Activated CD8-positive, alpha-beta T cell treated with anti-CD3 and anti-CD28 coated beads, Interleukin-2, amount 10 ng/mL, durations not matched to agents 7 days and 5 days (primary cell): ENCODE data around the gene KCNQ1OT1. TPM values are rescaled to one million over a fixed set of nuclear protein-coding genes. Genes with fewer than 3 reads are reported as not detected.

ENCODE experiments used
- ATAC-seq: fragments of 150-1000 bp; cut with Tn5 transposase; one replicate; pipeline ENCODE4 v1.10.0; 2021; ENCODE audit warnings: moderate library complexity
- CTCF ChIA-PET: fragments of 350-600 bp; sonication (Branson Sonifier 250); formaldehyde crosslinking; loops from one replicate; lab custom pipeline; 2021; ENCODE audit warnings: antibody characterized with exemption; lab: Charles Lee
- POLR2A ChIA-PET: fragments of 350-600 bp; sonication (Branson Sonifier 250); formaldehyde crosslinking; loops from one replicate; lab custom pipeline; 2021; ENCODE audit warnings: antibody characterized with exemption; lab: Charles Lee
- DNase-seq: peaks from one replicate; pipeline ENCODE4 v3.0.0-alpha.2; 2020
- H3K27ac Mint-ChIP-seq: one replicate; pipeline ENCODE4 v1.8.0; 2021; ENCODE audit warnings: mild to moderate bottlenecking, mixed read lengths
- H3K27me3 Mint-ChIP-seq: one replicate; pipeline ENCODE4 v1.8.0; 2021; ENCODE audit warnings: low read depth, mixed read lengths
- H3K36me3 Mint-ChIP-seq: one replicate; pipeline ENCODE4 v1.8.0; 2021; ENCODE audit warnings: low read depth, mixed read lengths
- H3K4me1 Mint-ChIP-seq: one replicate; pipeline ENCODE4 v1.8.0; 2021; ENCODE audit warnings: low read depth, mixed read lengths
- H3K4me3 Mint-ChIP-seq: one replicate; pipeline ENCODE4 v1.8.0; 2021; ENCODE audit warnings: mild to moderate bottlenecking, mixed read lengths
- H3K9me3 Mint-ChIP-seq: one replicate; pipeline ENCODE4 v1.8.0; 2022; ENCODE audit warnings: mixed read lengths; ENCODE audit not compliant: insufficient read depth
- total RNA-seq, 2 experiments: library from RNA; stranded (reverse); gene quantifications; one replicate each; pipeline ENCODE4 v1.2.3, GENCODE V29; 2021

The KCNQ1OT1 gene
- total RNA-seq, 2 experiments from 2014 or later = 0.24 to 0.26 TPM

- DNase-seq = no peak
- Mint-ChIP-seq H3K27me3 (no peaks in the 10 kb centered on the region), H3K4me3 (no peak overlapping the region), H3K36me3 (no peaks in the 10 kb centered on the region), H3K27ac (no peak overlapping the region), H3K9me3 (no peaks in the 10 kb centered on the region), H3K4me1 (peaks cover 3% of the 10 kb centered on the region)
- no peak for ATAC-seq
- ChIA-PET POLR2A (no interaction called here), CTCF (no interaction called here)
Measured at GRCh38 chr11:2574043-2574552, 125.7 kb downstream of the KCNQ1OT1 start.

GRCh38 chr11:2573240-2574042, 126.4 kb downstream of the KCNQ1OT1 start:
- H3K36me3 Mint-ChIP-seq = no peaks in the 10 kb centered on the region
- H3K9me3 Mint-ChIP-seq = no peaks in the 10 kb centered on the region
- H3K4me1 Mint-ChIP-seq = peaks cover 5% of the 10 kb centered on the region
- ATAC-seq (no peak), DNase-seq (no peak)
- H3K4me3 Mint-ChIP-seq = no peak overlapping the region
- H3K27ac Mint-ChIP-seq = no peak overlapping the region
- no peaks in the 10 kb centered on the region for H3K27me3 Mint-ChIP-seq
- ChIA-PET POLR2A (no interaction called here), CTCF (no interaction called here)

GRCh38 chr11:2572491-2573239, 127.1 kb downstream of the KCNQ1OT1 start:
- POLR2A ChIA-PET = no interaction called here
- DNase-seq = no peak
- Mint-ChIP-seq H3K4me3 (no peak overlapping the region), H3K27me3 (no peaks in the 10 kb centered on the region), H3K4me1 (peaks cover 5% of the 10 kb centered on the region), H3K9me3 (no peaks in the 10 kb centered on the region), H3K27ac (no peak overlapping the region), H3K36me3 (no peaks in the 10 kb centered on the region)
- no peak for ATAC-seq
- CTCF ChIA-PET = no interaction called here

- no peaks in the 10 kb centered on the region for H3K27me3 Mint-ChIP-seq
- no peak overlapping the region for H3K4me3 Mint-ChIP-seq
- ChIA-PET POLR2A (interaction anchor here (0.6 kb wide), 1 partner anchor 472 kb away, joined by 3 read pairs; no protein-coding TSS in a partner anchor), CTCF (no interaction called here)
- H3K27ac Mint-ChIP-seq = no peak overlapping the region
- H3K9me3 Mint-ChIP-seq = no peaks in the 10 kb centered on the region
- ATAC-seq (no peak), DNase-seq (no peak)
- no peaks in the 10 kb centered on the region for H3K36me3 Mint-ChIP-seq
- H3K4me1 Mint-ChIP-seq = peaks cover 5% of the 10 kb centered on the region
Measured at GRCh38 chr11:2571598-2572281, 128.1 kb downstream of the KCNQ1OT1 start.

- H3K27ac Mint-ChIP-seq = no peak overlapping the region
- ChIA-PET POLR2A (no interaction called here), CTCF (no interaction called here)
- no peaks in the 10 kb centered on the region for H3K9me3 Mint-ChIP-seq
- no peak for ATAC-seq
- H3K36me3 Mint-ChIP-seq = no peaks in the 10 kb centered on the region
- H3K27me3 Mint-ChIP-seq = no peaks in the 10 kb centered on the region
- peaks cover 5% of the 10 kb centered on the region for H3K4me1 Mint-ChIP-seq
- H3K4me3 Mint-ChIP-seq = no peak overlapping the region
- DNase-seq = no peak
Measured at GRCh38 chr11:2570841-2571597, 128.8 kb downstream of the KCNQ1OT1 start.

GRCh38 chr11:2570211-2570811, 129.5 kb downstream of the KCNQ1OT1 start:
- Mint-ChIP-seq H3K9me3 (no peaks in the 10 kb centered on the region), H3K36me3 (no peaks in the 10 kb centered on the region), H3K4me3 (no peak overlapping the region), H3K27ac (no peak overlapping the region), H3K4me1 (peaks cover 5% of the 10 kb centered on the region), H3K27me3 (no peaks in the 10 kb centered on the region)
- DNase-seq (no peak), ATAC-seq (no peak)
- ChIA-PET CTCF (no interaction called here), POLR2A (no interaction called here)

GRCh38 chr11:2569731-2570210, 130.0 kb downstream of the KCNQ1OT1 start:
- H3K9me3 Mint-ChIP-seq = no peaks in the 10 kb centered on the region
- H3K27ac Mint-ChIP-seq = no peak overlapping the region
- peaks cover 5% of the 10 kb centered on the region for H3K4me1 Mint-ChIP-seq
- H3K27me3 Mint-ChIP-seq = no peaks in the 10 kb centered on the region
- no peak for DNase-seq
- no peaks in the 10 kb centered on the region for H3K36me3 Mint-ChIP-seq
- POLR2A ChIA-PET = no interaction called here
- H3K4me3 Mint-ChIP-seq = no peak overlapping the region
- CTCF ChIA-PET = no interaction called here
- ATAC-seq = no peak

GRCh38 chr11:2569321-2569721, 130.5 kb downstream of the KCNQ1OT1 start:
- no peak overlapping the region for H3K4me3 Mint-ChIP-seq
- ATAC-seq (no peak), DNase-seq (no peak)
- peaks cover 5% of the 10 kb centered on the region for H3K4me1 Mint-ChIP-seq
- no peaks in the 10 kb centered on the region for H3K36me3 Mint-ChIP-seq
- H3K27me3 Mint-ChIP-seq = no peaks in the 10 kb centered on the region
- no peaks in the 10 kb centered on the region for H3K9me3 Mint-ChIP-seq
- no peak overlapping the region for H3K27ac Mint-ChIP-seq
- ChIA-PET POLR2A (no interaction called here), CTCF (interaction anchor here (0.7 kb wide), 1 partner anchor 324 kb away, joined by 3 read pairs; no protein-coding TSS in a partner anchor)

GRCh38 chr11:2567026-2567671, 132.6 kb downstream of the KCNQ1OT1 start:
- Mint-ChIP-seq H3K36me3 (no peaks in the 10 kb centered on the region), H3K4me1 (peaks cover 5% of the 10 kb centered on the region), H3K27me3 (no peaks in the 10 kb centered on the region), H3K9me3 (no peaks in the 10 kb centered on the region), H3K27ac (no peak overlapping the region), H3K4me3 (no peak overlapping the region)
- POLR2A ChIA-PET = no interaction called here
- DNase-seq (no peak), ATAC-seq (no peak)
- CTCF ChIA-PET = no interaction called here

- ChIA-PET POLR2A (no interaction called here), CTCF (no interaction called here)
- H3K4me1 Mint-ChIP-seq = peaks cover 5% of the 10 kb centered on the region
- H3K27ac Mint-ChIP-seq = no peak overlapping the region
- H3K27me3 Mint-ChIP-seq = no peaks in the 10 kb centered on the region
- ATAC-seq (no peak), DNase-seq (no peak)
- no peaks in the 10 kb centered on the region for H3K36me3 Mint-ChIP-seq
- no peak overlapping the region for H3K4me3 Mint-ChIP-seq
- H3K9me3 Mint-ChIP-seq = no peaks in the 10 kb centered on the region
Measured at GRCh38 chr11:2566223-2567025, 133.4 kb downstream of the KCNQ1OT1 start.
